ENCODE measurements around the gene CYBC1.

Gene CYBC1

GRCh38 chr17:82494236-82495055, 43.9 kb upstream of the CYBC1 start:
- no peak overlapping the region for H3K27ac ChIP-seq
- DNase-seq = peak; percentile 91
- no peaks in the 10 kb centered on the region for H3K27me3 ChIP-seq (replicated peaks)
- H3K36me3 ChIP-seq (replicated peaks) = no peaks in the 10 kb centered on the region
- H3K4me3 ChIP-seq (ENCODE audit: low read depth, low read length) = peak overlapping the region; percentile 17
- in situ Hi-C loops (cut with HindIII; ENCODE audit: low pct_ligation_motif_present, low sequenced_read_pairs) = no loop called here
- peak; percentile 96 for TF ChIP-seq CTCF (IDR thresholded peaks at IDR 0.05; ENCODE audit: low read depth, low read length, missing control alignments)

- in situ Hi-C loops (cut with HindIII; ENCODE audit: low pct_ligation_motif_present, low sequenced_read_pairs) = no loop called here
Observed at GRCh38 chr17:82493226-82493781, 42.8 kb upstream of the CYBC1 start.

DNA sequence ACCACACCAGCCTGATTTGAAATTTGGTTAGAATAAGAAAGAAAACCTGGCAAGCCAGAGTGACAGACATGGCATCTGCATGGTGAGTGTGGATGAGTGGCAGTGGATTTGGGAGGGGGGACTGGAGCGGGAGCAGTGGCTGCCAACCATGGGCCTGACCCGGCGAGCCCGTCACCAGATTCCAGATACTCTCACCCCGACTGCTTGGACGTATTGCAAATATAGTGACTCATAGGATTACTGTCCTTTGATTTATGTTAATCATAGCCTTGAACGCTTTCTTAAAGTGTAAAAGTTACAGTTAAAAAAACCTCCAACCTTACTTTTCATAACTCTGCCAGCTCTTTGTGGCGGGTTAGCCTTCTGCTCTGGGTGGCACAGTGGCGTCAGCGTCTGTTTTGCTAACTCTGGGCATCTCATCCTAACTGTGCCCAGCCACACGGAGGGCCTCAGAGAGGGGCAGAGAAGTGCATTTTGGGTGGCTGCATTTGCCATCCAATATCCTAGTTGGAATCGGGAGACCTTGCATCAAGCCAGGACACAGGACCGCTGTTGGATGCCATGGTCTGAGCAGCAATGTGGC, 42.2 kb upstream of the CYBC1 start:
- in situ Hi-C loops (cut with HindIII; ENCODE audit: low pct_ligation_motif_present, low sequenced_read_pairs) = no loop called here
- Histone ChIP-seq H3K4me3 (ENCODE audit: low read depth, low read length) (no peak overlapping the region), H3K36me3 (replicated peaks) (peaks cover 2% of the 10 kb centered on the region), H3K27ac (no peak overlapping the region), H3K27me3 (replicated peaks) (no peaks in the 10 kb centered on the region)
- peak; percentile 57 for DNase-seq
- TF ChIP-seq CTCF (IDR thresholded peaks at IDR 0.05; ENCODE audit: low read depth, low read length, missing control alignments) = no peak

More at GRCh38 chr17:82493226-82493781, 42.8 kb upstream of the CYBC1 start:
- peak; percentile 16 for DNase-seq
- no peaks in the 10 kb centered on the region for H3K36me3 ChIP-seq (replicated peaks)
- TF ChIP-seq CTCF (IDR thresholded peaks at IDR 0.05; ENCODE audit: low read depth, low read length, missing control alignments) = no peak
- H3K4me3 ChIP-seq (ENCODE audit: low read depth, low read length) = no peak overlapping the region
- no peaks in the 10 kb centered on the region for H3K27me3 ChIP-seq (replicated peaks)
- H3K27ac ChIP-seq = no peak overlapping the region

DNA sequence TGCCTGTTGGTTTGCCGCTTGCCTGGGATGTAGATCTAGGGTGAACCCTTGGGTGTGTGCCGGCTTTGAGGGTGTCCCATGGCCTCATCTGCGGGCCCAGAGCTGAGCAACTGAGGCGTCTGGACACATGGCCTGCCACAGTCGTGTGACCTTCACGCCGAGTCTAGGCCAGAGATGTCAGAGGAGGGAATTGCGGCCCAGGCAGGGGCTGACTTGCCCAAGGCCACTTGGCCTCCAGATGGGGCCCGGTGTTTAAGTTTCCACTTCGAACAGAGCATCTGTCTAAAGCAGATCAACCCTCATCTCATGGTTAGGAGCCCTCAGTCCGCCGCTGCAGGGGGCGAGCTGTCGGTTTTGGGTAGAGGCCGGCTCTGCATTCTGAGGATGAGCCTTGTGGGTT, 41.0 kb upstream of the CYBC1 start:
- no peak for DNase-seq
- TF ChIP-seq CTCF (IDR thresholded peaks at IDR 0.05; ENCODE audit: low read depth, low read length, missing control alignments) = no peak
- in situ Hi-C loops (cut with HindIII; ENCODE audit: low pct_ligation_motif_present, low sequenced_read_pairs) = no loop called here
- H3K36me3 ChIP-seq (replicated peaks) = peaks cover 9% of the 10 kb centered on the region
- no peak overlapping the region for H3K27ac ChIP-seq
- H3K27me3 ChIP-seq (replicated peaks) = no peaks in the 10 kb centered on the region
- no peak overlapping the region for H3K4me3 ChIP-seq (ENCODE audit: low read depth, low read length)

DNA sequence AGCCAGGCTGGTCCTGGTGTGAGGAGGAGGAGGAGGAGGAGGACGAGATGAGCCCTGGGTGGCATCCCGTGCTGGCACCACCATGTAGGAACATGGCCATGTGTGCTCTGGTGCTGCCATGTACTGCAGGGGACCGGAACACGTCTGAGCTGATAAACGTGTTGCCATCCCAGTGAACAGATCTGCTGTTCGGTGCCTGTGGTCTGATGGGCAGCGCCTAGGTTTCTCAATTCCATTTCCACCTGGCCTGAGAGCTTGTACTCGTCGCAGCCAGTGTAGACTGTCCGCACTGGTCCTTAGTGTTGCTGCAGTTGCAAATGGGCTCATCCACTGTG, 40.6 kb upstream of the CYBC1 start:
- DNase-seq = no peak
- in situ Hi-C loops (cut with HindIII; ENCODE audit: low pct_ligation_motif_present, low sequenced_read_pairs) = no loop called here
- H3K4me3 ChIP-seq (ENCODE audit: low read depth, low read length) = no peak overlapping the region
- peaks cover 13% of the 10 kb centered on the region for H3K36me3 ChIP-seq (replicated peaks)
- no peak overlapping the region for H3K27ac ChIP-seq
- no peak for TF ChIP-seq CTCF (IDR thresholded peaks at IDR 0.05; ENCODE audit: low read depth, low read length, missing control alignments)
- no peaks in the 10 kb centered on the region for H3K27me3 ChIP-seq (replicated peaks)

All from brain microvascular endothelial cell (primary cell).